OCI-LY1 (cell line): ENCODE measurements around the gene ARL1.

ENCODE experiments used
- H2AFZ ChIP-seq: fragments of 200-600 bp; sonication (generic), shearing (Covaris generic); 2 replicates; pipeline ENCODE4 v1.6.0; 2014; ENCODE audit warnings: antibody characterized with exemption, mild to moderate bottlenecking, low read length
- H3F3A ChIP-seq: fragments of 200-600 bp; sonication (generic), shearing (Covaris generic); 2 replicates; pipeline ENCODE4 v1.6.0; 2014; ENCODE audit warnings: mild to moderate bottlenecking, antibody characterized with exemption, low read length, moderate library complexity; ENCODE audit not compliant: insufficient read depth
- H3K27ac ChIP-seq: fragments of 200-600 bp; sonication (generic); 2 replicates; pipeline ENCODE4 v1.5.1; 2014; ENCODE audit warnings: low read length, mixed run types, mild to moderate bottlenecking, low read depth; ENCODE audit not compliant: poor library complexity, severe bottlenecking
- H3K27me3 ChIP-seq: fragments of 200-600 bp; sonication (generic); 2 replicates; pipeline ENCODE4 v1.6.0; 2014; ENCODE audit warnings: antibody characterized with exemption, mild to moderate bottlenecking, low read length, moderate library complexity; ENCODE audit not compliant: insufficient read depth
- H3K36me3 ChIP-seq: fragments of 200-600 bp; sonication (generic); 2 replicates; pipeline ENCODE4 v1.6.1; 2014; ENCODE audit warnings: mild to moderate bottlenecking, antibody characterized with exemption, low read length, moderate library complexity, mixed read lengths; ENCODE audit not compliant: insufficient read depth
- H3K4me1 ChIP-seq: fragments of 200-600 bp; sonication (generic); 2 replicates; pipeline ENCODE4 v1.5.1; 2014; ENCODE audit warnings: mild to moderate bottlenecking, low read length, moderate library complexity; ENCODE audit not compliant: insufficient read depth, severe bottlenecking
- H3K4me2 ChIP-seq: fragments of 200-600 bp; sonication (generic), shearing (Covaris generic); 2 replicates; pipeline ENCODE4 v1.6.1; 2014; ENCODE audit warnings: low read length
- H3K4me3 ChIP-seq: fragments of 200-600 bp; sonication (generic); 2 replicates; pipeline ENCODE4 v1.5.1; 2014; ENCODE audit warnings: low read length, low read depth, mild to moderate bottlenecking, mixed read lengths; ENCODE audit not compliant: poor library complexity, severe bottlenecking
- H3K79me2 ChIP-seq: fragments of 200-600 bp; shearing (Covaris generic); 2 replicates; pipeline ENCODE4 v1.6.1; 2016; ENCODE audit warnings: mixed run types, low read length, mixed read lengths; ENCODE audit not compliant: insufficient read depth
- H3K9ac ChIP-seq: fragments of 200-600 bp; sonication (generic), shearing (Covaris generic); 2 replicates; pipeline ENCODE4 v1.6.1; 2014; ENCODE audit warnings: mild to moderate bottlenecking, low read length, mixed read lengths
- H3K9me2 ChIP-seq: fragments of 200-600 bp; sonication (generic), shearing (Covaris generic); 2 replicates; pipeline ENCODE4 v1.6.1; 2014; ENCODE audit warnings: low read depth, mild to moderate bottlenecking, low read length, mixed read lengths
- H3K9me3 ChIP-seq: fragments of 200-600 bp; shearing (Covaris generic); 2 replicates; pipeline ENCODE4 v1.6.1; 2014; ENCODE audit warnings: low read length, mixed read lengths
- H4K20me1 ChIP-seq: fragments of 200-600 bp; sonication (generic), shearing (Covaris generic); 2 replicates; pipeline ENCODE4 v1.6.0; 2016; ENCODE audit warnings: mild to moderate bottlenecking, low read length; ENCODE audit not compliant: insufficient read depth
- CTCF ChIP-seq: fragments of 200-600 bp; sonication (generic), shearing (Covaris generic); IDR thresholded peaks from 2 replicates; pipeline ENCODE4 v1.5.1; 2017; ENCODE audit warnings: mild to moderate bottlenecking, antibody characterized with exemption, low read length, moderate library complexity, mixed read lengths
- EZH2 ChIP-seq: fragments of 200-600 bp; sonication (generic), shearing (Covaris generic); IDR thresholded peaks from 2 replicates; pipeline ENCODE4 v1.8.0; 2017; ENCODE audit warnings: borderline replicate concordance, mixed run types, mild to moderate bottlenecking, antibody characterized with exemption, low read length, moderate library complexity, mixed read lengths

The ARL1 gene

GRCh38 chr12:101356794-101357193, 50.8 kb downstream of the ARL1 start:
- H3K27me3 ChIP-seq, result no peaks in the 10 kb centered on the region
- no peak overlapping the region for H3K4me3 ChIP-seq
- no peaks in the 10 kb centered on the region for H3F3A ChIP-seq
- no peak overlapping the region for H3K27ac ChIP-seq
- H3K9me3 ChIP-seq, result no peaks in the 10 kb centered on the region
- peaks cover 70% of the 10 kb centered on the region for H3K36me3 ChIP-seq
- no peak overlapping the region for H3K4me2 ChIP-seq
- no peak overlapping the region for H3K9ac ChIP-seq
- no peaks in the 10 kb centered on the region for H3K4me1 ChIP-seq
- H2AFZ ChIP-seq, result no peak overlapping the region
- no peaks in the 10 kb centered on the region for H3K79me2 ChIP-seq
- H4K20me1 ChIP-seq, result no peaks in the 10 kb centered on the region
- no peaks in the 10 kb centered on the region for H3K9me2 ChIP-seq
- no peak for TF ChIP-seq CTCF
- TF ChIP-seq EZH2, result no peak

GRCh38 chr12:101351682-101352081, 55.9 kb downstream of the ARL1 start:
- Histone ChIP-seq H3K36me3 (peaks cover 77% of the 10 kb centered on the region), H4K20me1 (no peaks in the 10 kb centered on the region)
- TF ChIP-seq EZH2 (no peak), CTCF (no peak)

GRCh38 chr12:101343893-101344292, 63.7 kb downstream of the ARL1 start:
- H3K4me2 ChIP-seq, result no peak overlapping the region
- peaks cover 68% of the 10 kb centered on the region for H3K36me3 ChIP-seq
- no peaks in the 10 kb centered on the region for H3K9me2 ChIP-seq
- no peaks in the 10 kb centered on the region for H3K27me3 ChIP-seq
- no peak overlapping the region for H2AFZ ChIP-seq
- H3K4me1 ChIP-seq, result peaks cover 5% of the 10 kb centered on the region
- no peaks in the 10 kb centered on the region for H3K79me2 ChIP-seq
- H3K9ac ChIP-seq, result no peak overlapping the region
- TF ChIP-seq CTCF (no peak), EZH2 (no peak)
- no peak overlapping the region for H3K4me3 ChIP-seq
- H3K27ac ChIP-seq, result no peak overlapping the region
- no peaks in the 10 kb centered on the region for H4K20me1 ChIP-seq
- H3F3A ChIP-seq, result no peaks in the 10 kb centered on the region
- no peaks in the 10 kb centered on the region for H3K9me3 ChIP-seq

More at GRCh38 chr12:101351682-101352081, 55.9 kb downstream of the ARL1 start:
- no peaks in the 10 kb centered on the region for H3K9me2 ChIP-seq
- H3K27ac ChIP-seq, result no peak overlapping the region
- H3K4me1 ChIP-seq, result no peaks in the 10 kb centered on the region
- no peak overlapping the region for H3K4me2 ChIP-seq
- no peaks in the 10 kb centered on the region for H3F3A ChIP-seq
- no peak overlapping the region for H2AFZ ChIP-seq
- H3K79me2 ChIP-seq, result no peaks in the 10 kb centered on the region
- no peak overlapping the region for H3K4me3 ChIP-seq
- H3K9me3 ChIP-seq, result no peaks in the 10 kb centered on the region
- H3K9ac ChIP-seq, result no peak overlapping the region
- no peaks in the 10 kb centered on the region for H3K27me3 ChIP-seq
